Neural cell (in vitro differentiated cells): ENCODE data around the gene MAT1A.

Source experiments
- EP300 ChIP-seq: fragments of 450-650 bp; conservative IDR thresholded peaks from 2 replicates; pipeline ENCODE4 v1.6.1; 2014; ENCODE audit warnings: antibody characterized with exemption, mild to moderate bottlenecking, moderate library complexity; ENCODE audit not compliant: poor library complexity, severe bottlenecking
- EZH2 ChIP-seq: fragments of 200-600, 300-800 bp; shearing (Covaris generic), sonication (generic); IDR thresholded peaks from 2 replicates; pipeline ENCODE4 v1.6.1; 2014; ENCODE audit warnings: antibody characterized with exemption, low read length, borderline replicate concordance, mild to moderate bottlenecking; ENCODE audit not compliant: insufficient read depth, poor library complexity, severe bottlenecking
- POLR2AphosphoS5 ChIP-seq: IDR thresholded peaks from 2 replicates; pipeline ENCODE4 v1.6.1; 2012
- RAD21 ChIP-seq: fragments of 450-650 bp; conservative IDR thresholded peaks from 2 replicates; pipeline ENCODE4 v1.6.1; 2014; ENCODE audit warnings: antibody characterized with exemption, mild to moderate bottlenecking, moderate library complexity
- SMC3 ChIP-seq: fragments of 450-650 bp; conservative IDR thresholded peaks from 2 replicates; pipeline ENCODE4 v1.6.1; 2014; ENCODE audit warnings: antibody characterized with exemption, mild to moderate bottlenecking, moderate library complexity; ENCODE audit not compliant: poor library complexity
- TF ChIP-seq, protein P1 (sequence below): fragments of 450-650 bp; IDR thresholded peaks from 2 replicates; pipeline ENCODE4 v1.5.1; 2014; ENCODE audit warnings: antibody characterized with exemption, mild to moderate bottlenecking, moderate library complexity; ENCODE audit not compliant: poor library complexity, severe bottlenecking
- TF ChIP-seq, protein P2 (sequence below): IDR thresholded peaks from 2 replicates; pipeline ENCODE4 v1.6.1; 2012; ENCODE audit warnings: borderline replicate concordance

DNA sequence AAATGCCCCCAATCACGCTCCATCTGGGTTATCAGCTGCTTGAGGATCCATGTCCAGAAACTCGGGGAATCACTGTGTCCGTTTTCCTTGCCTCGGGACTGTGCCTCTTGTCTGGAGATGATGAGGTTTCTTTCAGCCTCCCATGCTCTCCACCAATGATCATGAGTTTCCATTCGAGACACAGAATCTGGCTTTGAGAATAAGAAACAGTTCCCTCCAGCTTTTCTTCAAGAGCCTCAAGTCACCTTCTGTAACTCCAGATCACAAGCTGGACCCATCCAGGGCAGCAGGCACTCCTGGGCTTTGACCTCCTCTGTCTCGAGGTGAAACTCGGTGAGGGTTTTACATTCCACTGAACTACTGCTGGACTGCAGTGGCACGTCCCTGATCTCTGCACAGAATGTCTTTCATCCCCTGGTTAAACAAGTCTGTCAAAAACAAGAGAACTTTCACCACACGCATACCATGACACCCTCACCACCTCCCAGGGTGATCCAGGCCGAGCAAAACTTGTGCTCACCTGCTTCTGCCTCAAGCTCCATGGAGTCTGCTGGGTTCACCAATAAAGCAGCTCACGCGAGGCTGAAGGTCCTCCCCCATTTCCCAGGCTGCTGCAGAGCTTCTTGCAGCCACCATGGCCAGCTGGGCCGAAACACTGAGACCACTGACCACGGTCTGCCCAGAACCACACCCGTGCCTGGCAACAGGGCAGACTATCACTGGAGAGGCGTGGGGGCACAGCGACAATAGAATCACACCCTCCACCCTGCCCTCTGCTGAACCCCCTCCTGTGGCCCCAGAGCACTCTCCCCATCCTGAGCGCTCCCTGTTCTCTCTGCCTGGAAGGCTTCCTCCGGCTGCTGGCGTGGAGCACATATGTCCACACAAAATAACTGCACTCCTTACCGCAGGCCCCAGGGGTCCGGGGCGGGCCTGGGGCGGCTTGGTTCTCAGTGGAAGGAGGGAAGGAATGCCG, 25.1 kb downstream of the MAT1A start:
- TF ChIP-seq EZH2 (no peak), POLR2AphosphoS5 (no peak), EP300 (no peak), SMC3 (no peak), RAD21 (no peak)
- TF ChIP-seq, protein P1, sequence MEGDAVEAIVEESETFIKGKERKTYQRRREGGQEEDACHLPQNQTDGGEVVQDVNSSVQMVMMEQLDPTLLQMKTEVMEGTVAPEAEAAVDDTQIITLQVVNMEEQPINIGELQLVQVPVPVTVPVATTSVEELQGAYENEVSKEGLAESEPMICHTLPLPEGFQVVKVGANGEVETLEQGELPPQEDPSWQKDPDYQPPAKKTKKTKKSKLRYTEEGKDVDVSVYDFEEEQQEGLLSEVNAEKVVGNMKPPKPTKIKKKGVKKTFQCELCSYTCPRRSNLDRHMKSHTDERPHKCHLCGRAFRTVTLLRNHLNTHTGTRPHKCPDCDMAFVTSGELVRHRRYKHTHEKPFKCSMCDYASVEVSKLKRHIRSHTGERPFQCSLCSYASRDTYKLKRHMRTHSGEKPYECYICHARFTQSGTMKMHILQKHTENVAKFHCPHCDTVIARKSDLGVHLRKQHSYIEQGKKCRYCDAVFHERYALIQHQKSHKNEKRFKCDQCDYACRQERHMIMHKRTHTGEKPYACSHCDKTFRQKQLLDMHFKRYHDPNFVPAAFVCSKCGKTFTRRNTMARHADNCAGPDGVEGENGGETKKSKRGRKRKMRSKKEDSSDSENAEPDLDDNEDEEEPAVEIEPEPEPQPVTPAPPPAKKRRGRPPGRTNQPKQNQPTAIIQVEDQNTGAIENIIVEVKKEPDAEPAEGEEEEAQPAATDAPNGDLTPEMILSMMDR: no peak
- TF ChIP-seq, protein P2, sequence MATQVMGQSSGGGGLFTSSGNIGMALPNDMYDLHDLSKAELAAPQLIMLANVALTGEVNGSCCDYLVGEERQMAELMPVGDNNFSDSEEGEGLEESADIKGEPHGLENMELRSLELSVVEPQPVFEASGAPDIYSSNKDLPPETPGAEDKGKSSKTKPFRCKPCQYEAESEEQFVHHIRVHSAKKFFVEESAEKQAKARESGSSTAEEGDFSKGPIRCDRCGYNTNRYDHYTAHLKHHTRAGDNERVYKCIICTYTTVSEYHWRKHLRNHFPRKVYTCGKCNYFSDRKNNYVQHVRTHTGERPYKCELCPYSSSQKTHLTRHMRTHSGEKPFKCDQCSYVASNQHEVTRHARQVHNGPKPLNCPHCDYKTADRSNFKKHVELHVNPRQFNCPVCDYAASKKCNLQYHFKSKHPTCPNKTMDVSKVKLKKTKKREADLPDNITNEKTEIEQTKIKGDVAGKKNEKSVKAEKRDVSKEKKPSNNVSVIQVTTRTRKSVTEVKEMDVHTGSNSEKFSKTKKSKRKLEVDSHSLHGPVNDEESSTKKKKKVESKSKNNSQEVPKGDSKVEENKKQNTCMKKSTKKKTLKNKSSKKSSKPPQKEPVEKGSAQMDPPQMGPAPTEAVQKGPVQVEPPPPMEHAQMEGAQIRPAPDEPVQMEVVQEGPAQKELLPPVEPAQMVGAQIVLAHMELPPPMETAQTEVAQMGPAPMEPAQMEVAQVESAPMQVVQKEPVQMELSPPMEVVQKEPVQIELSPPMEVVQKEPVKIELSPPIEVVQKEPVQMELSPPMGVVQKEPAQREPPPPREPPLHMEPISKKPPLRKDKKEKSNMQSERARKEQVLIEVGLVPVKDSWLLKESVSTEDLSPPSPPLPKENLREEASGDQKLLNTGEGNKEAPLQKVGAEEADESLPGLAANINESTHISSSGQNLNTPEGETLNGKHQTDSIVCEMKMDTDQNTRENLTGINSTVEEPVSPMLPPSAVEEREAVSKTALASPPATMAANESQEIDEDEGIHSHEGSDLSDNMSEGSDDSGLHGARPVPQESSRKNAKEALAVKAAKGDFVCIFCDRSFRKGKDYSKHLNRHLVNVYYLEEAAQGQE: no peak
